Stimulated activated CD8-positive, alpha-beta memory T cell treated with anti-CD3 and anti-CD28 coated beads, Interleukin-4, amount 100 ng/mL, for 48 hours (primary cell): ENCODE results near the gene MAP1B.
"Not testable (repeated sequence)": the region's sequence is repeated elsewhere in the genome, so short reads cannot be mapped to it uniquely, and the experiment has no call there.

Experiments used
- DNase-seq: peaks from one replicate; pipeline ENCODE4 v3.0.0-alpha.2; 2020

MAP1B gene

DNA sequence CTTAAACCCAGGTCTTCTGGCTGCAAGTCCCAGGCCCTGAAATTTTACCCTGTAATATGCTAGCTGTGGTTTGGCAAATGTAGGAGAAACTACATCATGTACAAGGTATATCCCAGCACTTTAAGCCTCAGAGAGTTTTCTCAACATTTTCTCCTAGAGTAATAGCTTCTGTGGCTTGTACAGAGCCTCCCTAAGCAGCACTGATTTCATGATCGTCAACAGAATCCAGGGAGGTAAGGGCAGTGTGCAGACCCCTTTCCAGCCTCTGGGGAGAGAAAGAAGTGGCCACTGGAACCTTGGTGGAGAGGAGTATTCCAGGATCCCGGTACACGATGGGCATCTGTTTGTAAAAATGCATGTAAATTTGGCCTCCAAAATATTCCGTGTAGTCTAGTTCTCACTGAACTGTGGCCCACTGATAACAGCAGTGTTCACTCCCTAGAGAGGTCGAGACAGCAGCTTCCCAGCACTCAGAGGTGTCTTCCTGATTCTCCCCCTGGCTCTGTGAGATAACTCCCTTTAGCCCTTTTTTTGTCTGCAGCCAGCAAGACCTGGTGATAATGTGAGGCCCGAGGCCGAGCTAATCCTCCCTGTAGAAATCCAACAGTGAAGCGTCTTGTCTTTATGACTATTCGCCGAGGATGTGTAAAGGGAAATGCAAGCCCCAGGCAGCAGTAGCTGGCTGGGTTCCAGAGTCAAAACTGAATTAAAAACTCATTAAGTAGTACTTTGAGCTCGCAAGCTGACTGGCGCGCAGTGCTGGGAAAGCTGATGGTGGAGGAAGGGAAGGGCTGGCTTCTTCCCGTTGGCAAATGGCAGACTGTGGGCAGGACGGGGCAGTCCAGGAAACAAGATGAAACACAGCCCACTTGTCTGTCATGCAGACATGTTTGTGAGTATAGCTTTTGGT lies 59.0 kb downstream of the MAP1B start:
- no peak for DNase-seq

GRCh38 chr5:72167257-72167656 lies 60.0 kb downstream of the MAP1B start:
- DNase-seq, result no peak

DNA sequence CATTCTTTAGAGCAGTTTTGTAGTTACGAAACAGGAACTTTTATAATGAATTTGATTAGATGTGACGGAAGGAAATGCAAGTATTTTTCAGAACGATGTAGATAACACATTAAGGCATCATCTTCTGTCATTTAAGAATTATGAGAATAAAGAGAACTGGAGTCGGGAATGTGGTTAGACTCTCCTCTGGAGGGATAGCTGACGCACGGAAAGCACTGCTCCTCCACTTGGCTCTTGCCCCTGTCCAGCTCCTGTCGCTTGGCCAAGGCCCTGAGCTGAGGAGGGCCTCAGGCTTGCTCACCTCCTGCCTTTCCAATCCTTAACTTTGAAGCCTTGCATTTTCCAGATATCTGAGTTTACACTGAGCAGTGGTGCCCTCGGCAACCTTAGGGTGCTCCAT lies 60.5 kb downstream of the MAP1B start:
- DNase-seq, result no peak

DNA sequence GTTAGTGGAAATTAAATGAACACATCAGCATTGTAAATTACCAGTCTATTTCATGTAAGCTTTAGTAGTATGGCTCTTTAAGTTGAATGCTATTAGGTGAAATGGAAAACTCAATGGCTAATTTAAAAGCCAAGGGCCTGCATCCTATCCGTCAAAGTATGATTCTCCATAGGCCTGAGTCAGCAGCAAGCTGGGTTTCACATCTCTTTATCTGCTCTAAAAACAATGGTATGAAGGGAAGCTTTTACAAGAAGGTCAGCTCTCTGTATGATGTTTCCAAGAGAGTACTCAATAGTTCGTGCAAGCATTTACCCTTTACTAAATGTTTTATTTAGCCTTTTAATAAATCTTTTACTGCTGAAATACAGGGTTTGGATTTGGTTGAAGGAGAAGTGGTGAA lies 62.8 kb downstream of the MAP1B start:
- DNase-seq, result no peak

DNA sequence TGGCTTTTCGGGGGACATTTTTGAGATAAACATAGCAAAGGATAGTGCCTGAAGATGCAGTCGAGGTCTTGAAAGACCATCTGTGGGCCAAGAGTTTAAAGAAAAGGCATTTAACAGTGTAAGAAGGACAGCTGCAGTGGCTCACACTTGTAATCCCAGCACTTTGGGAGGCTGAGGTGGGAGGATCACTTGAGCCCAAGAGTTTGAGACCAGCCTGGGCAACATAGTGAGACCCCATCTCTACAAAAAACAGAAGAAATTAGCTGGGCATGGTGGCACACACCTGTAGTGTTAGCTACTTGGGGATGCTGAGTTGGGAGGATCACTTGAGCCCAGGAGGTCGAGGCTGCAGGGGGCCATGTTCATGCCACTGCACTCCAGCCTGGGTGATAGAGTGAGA lies 63.9 kb downstream of the MAP1B start:
- not testable (repeated sequence) for DNase-seq

DNA sequence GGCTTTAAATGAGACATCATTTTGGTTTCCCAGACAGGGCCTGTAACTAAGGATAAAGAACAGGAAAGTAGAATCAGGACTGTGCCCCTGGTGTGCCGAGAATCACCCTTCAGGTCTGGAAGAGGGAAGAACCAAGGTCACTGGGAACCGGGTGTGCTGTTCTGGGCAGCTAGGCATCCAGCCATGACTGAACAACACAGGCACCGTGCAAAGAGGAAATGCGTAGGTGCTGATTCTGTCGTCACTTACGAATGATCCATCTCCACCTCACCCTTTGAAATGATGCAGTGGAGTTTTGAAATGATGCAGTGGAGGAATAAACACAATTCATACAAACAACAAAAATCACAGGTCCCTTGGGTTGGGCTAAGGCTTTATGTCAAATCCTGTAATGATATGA lies 64.4 kb downstream of the MAP1B start:
- peak; percentile 33 for DNase-seq

GRCh38 chr5:72172786-72173185 lies 65.5 kb downstream of the MAP1B start:
- DNase-seq, result no peak

GRCh38 chr5:72177538-72177937 lies 70.3 kb downstream of the MAP1B start:
- no peak for DNase-seq

DNA sequence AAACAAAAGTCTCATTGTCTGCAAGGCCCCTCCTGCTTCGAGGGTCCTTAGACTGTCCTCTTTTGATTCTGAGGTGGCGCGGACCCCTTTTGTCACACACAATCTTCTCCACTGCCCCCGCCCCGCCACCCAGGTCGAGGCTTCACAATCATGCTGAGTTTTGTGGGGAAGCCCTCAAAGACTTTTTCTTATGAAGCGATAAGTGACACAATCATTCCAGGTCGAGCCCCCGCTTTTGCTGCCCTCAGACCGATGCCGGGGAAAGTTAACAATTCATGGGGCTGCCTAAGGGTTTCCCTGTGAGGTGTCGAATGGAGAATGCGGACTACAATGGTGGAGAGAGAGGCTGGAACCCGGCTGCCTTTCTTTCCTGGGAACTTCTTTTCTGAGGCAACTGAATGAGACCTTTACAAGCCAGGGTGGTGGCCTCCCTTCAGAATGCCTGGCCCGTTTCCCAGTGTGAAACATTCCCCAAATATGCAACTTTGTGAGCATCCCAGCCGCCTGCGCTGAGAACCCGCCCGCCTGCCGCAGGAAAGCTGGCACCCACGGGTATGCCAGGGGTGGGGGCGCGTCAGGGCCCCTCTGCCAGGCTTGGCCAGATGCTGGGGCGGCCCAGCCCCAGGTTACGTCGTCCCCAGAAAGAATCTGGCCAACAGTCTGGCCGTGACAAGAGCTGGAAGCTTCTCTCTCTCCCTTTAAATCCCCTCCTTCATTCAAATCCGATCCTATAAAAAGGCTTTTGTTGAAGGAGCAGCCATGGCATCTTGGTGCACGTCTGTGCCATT lies 71.9 kb downstream of the MAP1B start:
- no peak for DNase-seq

DNA sequence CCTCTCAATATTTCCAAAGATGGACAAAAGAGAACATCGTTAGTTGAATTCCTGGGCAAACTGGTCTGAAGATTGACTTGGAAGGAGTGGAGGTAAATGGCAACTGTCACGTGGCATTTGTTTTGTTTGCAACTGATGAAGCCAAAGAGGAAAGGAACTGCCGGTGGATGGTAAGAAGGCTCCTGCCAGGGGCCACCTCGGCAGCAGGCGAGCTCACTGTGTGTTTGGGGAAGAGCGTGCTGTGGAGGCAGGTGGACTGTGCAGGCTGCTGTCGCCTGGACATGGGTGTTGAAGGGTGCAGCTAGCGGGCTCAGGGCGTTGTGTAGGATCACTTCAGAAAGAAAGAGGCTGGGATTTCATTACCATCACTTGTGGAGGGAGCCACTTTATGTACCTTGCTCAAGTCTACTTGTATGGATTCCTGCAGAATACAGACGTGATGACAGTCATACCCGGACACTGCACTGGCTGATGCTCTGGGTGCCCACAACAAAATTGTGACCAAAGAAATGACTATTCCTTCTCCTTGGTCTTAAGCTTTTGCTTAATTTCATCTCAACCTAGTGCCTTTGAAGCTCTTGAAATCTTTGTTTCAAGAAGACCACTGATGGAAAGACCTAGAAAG lies 72.7 kb downstream of the MAP1B start:
- DNase-seq, result no peak

DNA sequence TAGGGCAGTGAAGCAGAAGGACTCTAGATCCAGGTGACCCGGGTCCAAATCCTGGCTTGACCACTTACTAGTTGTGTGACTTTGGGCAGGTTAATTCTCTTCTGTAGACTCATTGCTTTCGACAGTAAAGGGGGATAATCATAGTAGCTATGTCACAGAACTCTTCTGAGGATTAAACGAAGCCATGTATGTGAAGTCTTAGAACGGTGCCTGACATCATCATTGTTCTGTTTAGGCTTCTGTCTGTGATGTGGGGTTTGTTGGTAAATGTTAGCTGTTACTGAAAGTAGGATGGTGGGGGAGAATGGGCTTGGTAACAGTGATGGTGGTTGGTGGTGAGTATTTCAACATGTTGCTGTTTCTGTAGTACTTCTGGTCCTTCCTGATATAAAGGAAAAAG lies 73.7 kb downstream of the MAP1B start:
- no peak for DNase-seq

- DNase-seq, result no peak
Measured at GRCh38 chr5:72182686-72183085, 75.4 kb downstream of the MAP1B start.

GRCh38 chr5:72183101-72183520 lies 75.8 kb downstream of the MAP1B start:
- no peak for DNase-seq

GRCh38 chr5:72184408-72184807 lies 77.1 kb downstream of the MAP1B start:
- DNase-seq, result no peak

GRCh38 chr5:72185496-72186329 lies 78.4 kb downstream of the MAP1B start:
- DNase-seq, result no peak

- no peak for DNase-seq
Measured at GRCh38 chr5:72187388-72188075, 80.3 kb downstream of the MAP1B start.

DNA sequence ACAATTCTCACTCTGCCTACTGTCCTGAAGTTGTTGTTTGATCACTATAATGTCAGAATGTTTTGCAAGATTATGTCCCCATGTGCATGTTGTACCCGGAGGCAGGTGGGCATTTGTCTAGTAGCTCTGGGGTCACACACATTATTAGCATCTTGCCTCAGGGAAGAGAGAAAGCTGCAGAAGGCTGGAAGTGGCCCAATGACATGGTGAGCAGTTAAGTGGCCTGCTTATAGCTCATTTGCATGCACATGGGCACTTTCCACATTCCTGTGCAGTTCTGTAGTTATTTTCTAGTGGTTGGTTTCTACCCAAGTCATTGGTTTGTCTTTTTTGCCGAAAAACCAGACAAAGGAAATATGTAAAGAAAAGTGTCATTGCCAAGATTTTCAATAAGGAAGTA lies 80.9 kb downstream of the MAP1B start:
- no peak for DNase-seq

DNA sequence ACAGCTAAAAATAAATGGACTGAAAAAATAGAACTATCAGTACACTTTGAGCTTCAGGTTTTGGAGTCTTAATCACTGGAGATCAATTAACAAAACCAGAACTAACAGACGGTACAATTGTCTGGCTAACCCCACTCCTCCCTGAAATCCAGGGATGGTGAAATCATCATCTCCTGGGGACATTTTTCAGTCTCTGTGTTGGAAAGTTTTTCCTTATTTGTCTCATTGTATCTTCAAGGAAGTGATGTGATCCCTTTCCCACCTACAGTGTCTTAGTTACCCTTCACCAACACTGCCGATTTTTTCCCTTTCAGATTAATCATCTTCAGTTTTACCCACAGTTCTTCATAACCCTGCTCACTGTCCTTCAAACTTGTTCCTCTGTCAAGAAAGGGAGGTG lies 81.9 kb downstream of the MAP1B start:
- no peak for DNase-seq

GRCh38 chr5:72191404-72191803 lies 84.1 kb downstream of the MAP1B start:
- no peak for DNase-seq

- DNase-seq, result peak; percentile 65
Measured at GRCh38 chr5:72194846-72195245, 87.6 kb downstream of the MAP1B start.

DNA sequence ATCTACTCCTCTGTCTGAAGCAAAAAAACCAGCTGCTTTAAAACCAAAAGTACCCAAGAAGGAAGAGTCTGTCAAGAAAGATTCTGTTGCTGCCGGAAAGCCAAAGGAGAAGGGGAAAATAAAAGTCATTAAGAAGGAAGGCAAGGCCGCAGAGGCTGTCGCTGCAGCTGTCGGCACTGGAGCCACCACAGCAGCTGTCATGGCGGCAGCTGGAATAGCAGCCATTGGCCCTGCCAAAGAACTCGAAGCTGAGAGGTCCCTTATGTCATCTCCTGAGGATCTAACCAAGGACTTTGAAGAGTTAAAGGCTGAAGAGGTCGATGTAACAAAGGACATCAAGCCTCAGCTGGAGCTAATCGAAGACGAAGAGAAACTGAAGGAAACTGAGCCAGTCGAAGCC lies 88.3 kb downstream of the MAP1B start:
- no peak for DNase-seq

DNA sequence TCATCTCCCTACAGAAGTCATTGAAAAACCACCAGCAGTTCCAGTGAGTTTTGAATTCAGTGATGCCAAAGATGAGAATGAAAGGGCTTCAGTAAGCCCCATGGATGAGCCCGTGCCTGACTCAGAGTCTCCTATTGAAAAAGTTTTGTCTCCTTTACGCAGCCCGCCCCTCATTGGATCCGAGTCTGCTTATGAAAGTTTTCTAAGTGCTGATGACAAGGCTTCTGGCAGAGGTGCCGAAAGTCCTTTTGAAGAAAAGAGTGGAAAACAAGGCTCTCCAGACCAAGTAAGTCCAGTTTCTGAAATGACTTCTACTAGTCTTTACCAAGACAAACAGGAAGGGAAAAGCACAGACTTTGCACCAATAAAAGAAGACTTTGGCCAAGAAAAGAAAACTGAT lies 90.1 kb downstream of the MAP1B start:
- DNase-seq, result no peak
